Activated T-cell treated with anti-CD3 and anti-CD28 coated beads for 4 hours (primary cell): Measurements from ENCODE around the gene PLCXD3.

Experiments
- DNase-seq: peaks from one replicate; pipeline ENCODE4 v3.0.0-alpha.2; 2020

PLCXD3 gene

GRCh38 chr5:41412496-41412895 is 97.9 kb downstream of the PLCXD3 start:
- no peak for DNase-seq

GRCh38 chr5:41410737-41411136 is 99.7 kb downstream of the PLCXD3 start:
- no peak for DNase-seq

- DNase-seq = no peak
Observed at GRCh38 chr5:41410307-41410706, 100.1 kb downstream of the PLCXD3 start.

- DNase-seq = no peak
Observed at GRCh38 chr5:41408676-41409443, 101.5 kb downstream of the PLCXD3 start.

- no peak for DNase-seq
Observed at GRCh38 chr5:41406936-41407335, 103.5 kb downstream of the PLCXD3 start.

- DNase-seq = no peak
Observed at GRCh38 chr5:41406424-41406823, 104.0 kb downstream of the PLCXD3 start.

- no peak for DNase-seq
Observed at GRCh38 chr5:41404757-41405156, 105.6 kb downstream of the PLCXD3 start.

GRCh38 chr5:41403846-41404245 is 106.6 kb downstream of the PLCXD3 start:
- DNase-seq = no peak

- no peak for DNase-seq
Observed at GRCh38 chr5:41402845-41403244, 107.6 kb downstream of the PLCXD3 start.

- DNase-seq = no peak
Observed at GRCh38 chr5:41399839-41400238, 110.6 kb downstream of the PLCXD3 start.

- no peak for DNase-seq
Observed at GRCh38 chr5:41392016-41392415, 118.4 kb downstream of the PLCXD3 start.

GRCh38 chr5:41374631-41375030 is 135.8 kb downstream of the PLCXD3 start:
- no peak for DNase-seq

- DNase-seq = no peak
Observed at GRCh38 chr5:41373230-41373629, 137.2 kb downstream of the PLCXD3 start.

- no peak for DNase-seq
Observed at GRCh38 chr5:41371738-41372137, 138.7 kb downstream of the PLCXD3 start.

- DNase-seq = no peak
Observed at GRCh38 chr5:41370482-41370881, 139.9 kb downstream of the PLCXD3 start.

GRCh38 chr5:41369799-41370198 is 140.6 kb downstream of the PLCXD3 start:
- DNase-seq = no peak

- no peak for DNase-seq
Observed at GRCh38 chr5:41368158-41368557, 142.2 kb downstream of the PLCXD3 start.

GRCh38 chr5:41365369-41365768 is 145.0 kb downstream of the PLCXD3 start:
- no peak for DNase-seq

- DNase-seq = no peak
Observed at GRCh38 chr5:41364346-41364745, 146.1 kb downstream of the PLCXD3 start.

- DNase-seq = no peak
Observed at GRCh38 chr5:41363343-41363986, 146.9 kb downstream of the PLCXD3 start.

- no peak for DNase-seq
Observed at GRCh38 chr5:41356786-41357185, 153.6 kb downstream of the PLCXD3 start.

- no peak for DNase-seq
Observed at GRCh38 chr5:41349846-41350245, 160.6 kb downstream of the PLCXD3 start.

GRCh38 chr5:41347569-41347968 is 162.8 kb downstream of the PLCXD3 start:
- DNase-seq = no peak

- no peak for DNase-seq
Observed at GRCh38 chr5:41346609-41347008, 163.8 kb downstream of the PLCXD3 start.

GRCh38 chr5:41345295-41345694 is 165.1 kb downstream of the PLCXD3 start:
- no peak for DNase-seq
